Lung (tissue), 12 donors: ENCODE results near the gene METTL1. TPM values are rescaled to one million over a fixed set of nuclear protein-coding genes. Genes with fewer than 3 reads are reported as not detected.

Source experiments
- ATAC-seq: fragments of 200-7000 bp; cut with Tn5 transposase; one replicate; pipeline ENCODE4 v1.9.1; 2020; ENCODE audit warnings: moderate number of reproducible peaks; ENCODE audit not compliant: insufficient read depth, low FRiP score
- DNase-seq, 3 donors: peaks; one replicate each; pipeline ENCODE4 v3.0.0-alpha.2; 2013 to 2017
- H3K27ac ChIP-seq, 2 donors: one replicate each; pipeline ENCODE4 v1.5.1; 2013; ENCODE audit warnings: mild to moderate bottlenecking in 2 of 2, moderate library complexity in 2 of 2, control low read depth in 1 of 2, inconsistent platforms in 1 of 2, low read depth in 1 of 2, low read length in 1 of 2
- H3K27me3 ChIP-seq, 3 donors: one replicate each; pipeline ENCODE4 v1.5.1; 2013; ENCODE audit warnings: low read length in 2 of 3; ENCODE audit not compliant: control insufficient read depth in 3 of 3, insufficient read depth in 3 of 3
- H3K36me3 ChIP-seq, 4 donors: one replicate each; pipeline ENCODE4 v1.5.1; 2013; ENCODE audit warnings: low read length in 4 of 4, mild to moderate bottlenecking in 1 of 4, moderate library complexity in 1 of 4; ENCODE audit not compliant: control insufficient read depth in 4 of 4, insufficient read depth in 4 of 4
- H3K4me1 ChIP-seq, 5 donors: one replicate each; pipeline ENCODE4 v1.5.1; 2013; ENCODE audit warnings: low read length in 5 of 5, mild to moderate bottlenecking in 2 of 5, moderate library complexity in 1 of 5; ENCODE audit not compliant: control insufficient read depth in 5 of 5, insufficient read depth in 5 of 5
- H3K4me3 ChIP-seq: one replicate; pipeline ENCODE4 v1.5.1; 2013; ENCODE audit warnings: mild to moderate bottlenecking, control low read depth, moderate library complexity
- H3K9ac ChIP-seq, 2 donors: one replicate each; pipeline ENCODE4 v1.5.1; 2013; ENCODE audit warnings: low read length in 2 of 2, control low read depth in 1 of 2; ENCODE audit not compliant: insufficient read depth in 1 of 2
- H3K9me3 ChIP-seq, 4 donors: one replicate each; pipeline ENCODE4 v1.5.1; 2013; ENCODE audit warnings: low read length in 3 of 4, mild to moderate bottlenecking in 1 of 4, moderate library complexity in 1 of 4; ENCODE audit not compliant: control insufficient read depth in 4 of 4, insufficient read depth in 3 of 4
- WGBS, 2 donors: extraction: QIAGEN DNeasy Blood & Tissue Kit; methylation state at CpG; one replicate each; pipeline ENCODE4 v1.1.7; 2013; 5-methylcytosine and 5-hydroxymethylcytosine counted together
- polyA plus RNA-seq, 2 donors: library from polyadenylated mRNA; stranded (reverse); fragments of 200-250 nt; gene quantifications; one replicate each; pipeline ENCODE4 v1.2.1, GENCODE V29; 2013
- total RNA-seq, 2 donors: library from RNA; depleted of rRNA in 1 of 2; stranded (reverse); fragments of >200 nt in 1 of 2; gene quantifications; one replicate each; pipeline ENCODE4 v1.2.1, GENCODE V29; 2014 to 2021
- TF ChIP-seq, protein P1 (sequence below): IDR thresholded peaks from 2 replicates; pipeline ENCODE4 v1.5.1; 2012; ENCODE audit warnings: mild to moderate bottlenecking; ENCODE audit errors: control extremely low read depth, extremely low read depth
- donor health status: control.
- donor health status: control.
- donor health status: Bipolar disorder and iron deficiency.
- donor health status: healthy.
- donor health status: DM: yes; HTN: yes; CAD: no.

METTL1 gene
- total and polyA plus RNA-seq, 4 donors: 2.8 to 35.5 (median 31.6) TPM

- Histone ChIP-seq H3K4me3 (no peak overlapping the region), H3K27me3 (no peaks in the 10 kb centered on the region), H3K9me3 (no peaks in the 10 kb centered on the region), H3K4me1 (no peaks in the 10 kb centered on the region), H3K27ac (no peak overlapping the region), H3K9ac (no peak overlapping the region), H3K36me3 (peaks cover 21 to 42% (median 30%) of the 10 kb centered on the region in 4 donors)
- WGBS, 2 donors: 93 to 94% methylated on average over 9 of the region's 9 CpGs
- no peak for ATAC-seq
- TF ChIP-seq, protein P1, sequence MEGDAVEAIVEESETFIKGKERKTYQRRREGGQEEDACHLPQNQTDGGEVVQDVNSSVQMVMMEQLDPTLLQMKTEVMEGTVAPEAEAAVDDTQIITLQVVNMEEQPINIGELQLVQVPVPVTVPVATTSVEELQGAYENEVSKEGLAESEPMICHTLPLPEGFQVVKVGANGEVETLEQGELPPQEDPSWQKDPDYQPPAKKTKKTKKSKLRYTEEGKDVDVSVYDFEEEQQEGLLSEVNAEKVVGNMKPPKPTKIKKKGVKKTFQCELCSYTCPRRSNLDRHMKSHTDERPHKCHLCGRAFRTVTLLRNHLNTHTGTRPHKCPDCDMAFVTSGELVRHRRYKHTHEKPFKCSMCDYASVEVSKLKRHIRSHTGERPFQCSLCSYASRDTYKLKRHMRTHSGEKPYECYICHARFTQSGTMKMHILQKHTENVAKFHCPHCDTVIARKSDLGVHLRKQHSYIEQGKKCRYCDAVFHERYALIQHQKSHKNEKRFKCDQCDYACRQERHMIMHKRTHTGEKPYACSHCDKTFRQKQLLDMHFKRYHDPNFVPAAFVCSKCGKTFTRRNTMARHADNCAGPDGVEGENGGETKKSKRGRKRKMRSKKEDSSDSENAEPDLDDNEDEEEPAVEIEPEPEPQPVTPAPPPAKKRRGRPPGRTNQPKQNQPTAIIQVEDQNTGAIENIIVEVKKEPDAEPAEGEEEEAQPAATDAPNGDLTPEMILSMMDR: no peak
- no peak for DNase-seq
These were observed 35.4 kb upstream of the METTL1 start for GRCh38 chr12:57807285-57807684.

DNA sequence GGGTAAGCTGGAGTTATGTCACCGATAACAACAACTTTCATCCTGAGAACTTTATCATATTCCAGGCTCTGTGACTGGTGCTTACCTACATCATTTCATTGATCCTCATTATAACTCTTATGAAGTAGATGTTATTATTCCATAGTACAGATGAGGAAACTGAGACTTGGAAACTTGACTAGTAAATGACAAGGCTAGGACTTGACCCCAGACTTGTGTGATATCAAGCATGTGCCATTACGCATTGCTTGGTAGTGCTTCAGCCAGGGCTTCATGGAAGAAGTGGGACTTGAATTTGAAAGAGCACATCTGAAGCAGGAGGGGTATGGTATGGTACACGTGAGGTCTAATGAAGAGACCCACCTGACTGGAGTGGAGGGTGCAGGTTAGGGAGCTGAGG, 34.8 kb upstream of the METTL1 start:
- Histone ChIP-seq H3K4me3 (no peak overlapping the region), H3K27me3 (no peaks in the 10 kb centered on the region), H3K27ac (no peak overlapping the region), H3K4me1 (no peaks in the 10 kb centered on the region), H3K9me3 (no peaks in the 10 kb centered on the region), H3K36me3 (peaks cover 24 to 47% (median 35%) of the 10 kb centered on the region in 4 donors), H3K9ac (no peak overlapping the region)
- DNase-seq (no peak), ATAC-seq (no peak)
- WGBS, 2 donors: 94 to 98% methylated on average over 3 of the region's 3 CpGs
- TF ChIP-seq, protein P1: no peak

DNA sequence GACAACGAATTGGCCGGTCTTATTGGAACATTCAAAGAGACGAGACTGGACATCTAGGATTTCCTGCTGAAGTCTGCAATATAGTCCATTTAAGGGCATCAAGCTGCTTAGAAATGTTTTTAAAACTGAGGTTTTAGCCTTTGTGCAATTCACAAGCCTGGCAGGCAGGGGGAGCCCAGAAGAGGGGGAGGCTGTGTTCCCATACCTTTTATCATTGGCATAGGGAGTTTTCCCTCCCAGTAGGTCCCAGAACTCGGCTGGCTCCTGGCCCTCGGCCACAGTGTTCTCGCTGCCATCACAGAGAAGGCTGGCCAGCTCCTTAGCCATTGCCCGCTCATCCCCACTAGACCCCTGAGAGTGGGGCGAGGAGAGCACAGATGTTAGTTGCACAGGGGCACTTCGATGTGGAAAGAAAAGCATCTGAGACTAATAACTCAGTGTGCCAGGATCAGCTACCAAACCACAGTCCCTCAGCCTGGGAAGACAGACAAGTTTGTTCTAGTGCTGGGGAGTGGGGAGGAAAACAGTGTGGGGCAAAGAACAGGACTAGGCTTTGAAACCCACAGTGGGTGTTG, 31.5 kb upstream of the METTL1 start:
- 56 to 71% methylated on average over 9 of the region's 9 CpGs for WGBS, 2 donors
- DNase-seq (peak in 1 of 3 donors; percentile 45), ATAC-seq (peak; percentile 55)
- Histone ChIP-seq H3K36me3 (peaks cover 22 to 51% (median 38%) of the 10 kb centered on the region in 4 donors), H3K27ac (no peak overlapping the region), H3K4me3 (no peak overlapping the region), H3K9ac (no peak overlapping the region), H3K27me3 (no peaks in the 10 kb centered on the region), H3K4me1 (no peaks in the 10 kb centered on the region), H3K9me3 (no peaks in the 10 kb centered on the region)
- TF ChIP-seq, protein P1: peak; percentile 59

DNA sequence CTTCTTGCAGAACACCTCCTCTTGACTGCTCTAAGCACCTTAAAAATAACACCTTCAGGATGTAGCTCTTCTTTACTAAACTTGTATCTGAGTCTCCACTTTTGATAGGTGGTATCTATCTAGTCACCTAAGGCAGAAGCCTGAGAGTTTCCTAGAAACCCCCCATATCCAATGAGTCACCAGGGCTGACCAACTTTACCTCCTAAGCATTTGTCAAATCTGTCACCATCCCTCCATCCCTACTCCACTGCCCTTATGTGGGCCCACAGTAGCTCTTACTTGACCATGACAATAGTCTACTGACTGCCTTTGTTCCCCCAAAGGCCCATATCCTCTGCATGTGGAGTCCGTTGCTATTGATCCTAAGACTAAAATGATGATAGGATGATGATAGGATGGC, 30.7 kb upstream of the METTL1 start:
- no peaks in the 10 kb centered on the region for H3K9me3 ChIP-seq
- H3K4me1 ChIP-seq: no peaks in the 10 kb centered on the region
- WGBS, 2 donors: 94 to 97% methylated on average over 1 of the region's 1 CpG
- ATAC-seq: no peak
- peaks cover 20 to 49% (median 31%) of the 10 kb centered on the region in 4 donors for H3K36me3 ChIP-seq
- no peak for DNase-seq
- no peak overlapping the region for H3K4me3 ChIP-seq
- no peak overlapping the region for H3K27ac ChIP-seq
- no peak overlapping the region for H3K9ac ChIP-seq
- no peaks in the 10 kb centered on the region for H3K27me3 ChIP-seq
- TF ChIP-seq, protein P1: no peak
